DMS53 treated with DMSO at 0.1 percent for 48 hours (cell line): ENCODE data around the gene KIF13A.
"Not testable (repeated sequence)": the region's sequence is repeated elsewhere in the genome, so short reads cannot be mapped to it uniquely, and the experiment has no call there.

ENCODE experiments used
- DNase-seq: peaks from one replicate; lab custom pipeline; 2025; ENCODE audit not compliant: unreplicated experiment; lab: John Stamatoyannopoulos, UW

Gene KIF13A

DNA sequence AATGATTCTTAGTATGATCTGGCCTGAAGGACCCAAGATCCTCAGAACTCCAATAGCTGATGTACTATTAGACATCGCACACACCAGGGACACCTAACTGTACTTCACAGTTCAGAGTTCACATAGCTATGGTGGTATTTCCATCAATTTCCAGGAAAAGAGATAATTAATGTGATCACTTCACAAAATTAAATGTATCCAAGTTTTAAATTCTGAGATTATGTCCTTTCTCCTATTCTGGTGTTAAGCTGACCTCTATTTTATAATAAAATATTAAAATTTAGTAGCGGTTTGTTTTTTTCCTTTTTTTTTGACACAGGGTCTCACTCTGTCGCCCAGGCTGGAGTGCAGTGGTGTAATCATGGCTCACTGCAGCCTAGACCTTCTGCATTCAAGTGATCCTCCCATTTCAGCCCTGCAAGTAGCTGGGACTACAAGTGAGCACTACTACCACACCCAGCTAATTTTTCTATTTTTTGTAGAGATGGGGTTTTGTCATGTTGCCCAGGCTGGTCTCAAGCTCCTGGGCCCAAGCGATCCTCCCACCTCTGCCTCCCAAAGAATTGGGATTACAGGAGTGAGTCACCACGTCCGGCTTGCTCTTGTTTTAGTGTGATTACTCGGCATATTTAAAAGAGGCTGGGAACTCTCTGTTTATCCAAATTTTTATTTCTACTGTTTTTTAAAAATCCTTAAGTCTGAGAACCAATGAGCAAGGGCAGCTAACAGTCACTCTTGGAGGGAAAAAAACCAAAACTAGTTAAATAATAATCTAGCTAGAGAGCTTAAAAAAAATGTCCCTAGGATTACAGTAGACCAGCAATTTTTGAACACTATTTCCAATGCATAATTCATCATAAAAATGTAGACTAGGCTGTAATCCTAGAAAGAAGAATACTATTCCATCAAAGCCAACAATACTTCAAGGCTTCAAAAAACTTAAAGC, 16.0 kb downstream of the KIF13A start:
- no peak for DNase-seq

DNA sequence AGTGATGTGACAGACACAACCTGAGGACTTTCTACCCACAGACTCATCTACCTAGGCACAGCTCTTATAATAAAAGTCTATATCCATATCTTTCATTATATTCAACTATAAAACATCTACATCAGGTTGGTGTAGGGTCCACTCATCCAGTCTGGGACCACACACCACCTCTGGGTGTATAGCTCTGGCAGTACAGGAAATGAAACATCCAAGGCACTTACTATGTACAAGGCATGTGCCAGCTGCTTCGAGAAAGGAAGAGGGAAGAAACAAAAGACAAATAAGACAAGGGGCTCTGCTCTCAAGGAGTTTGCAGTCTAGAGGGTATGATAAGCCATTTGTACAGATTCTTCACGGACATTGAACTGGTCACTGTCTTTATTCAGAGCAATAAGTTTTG, 18.6 kb downstream of the KIF13A start:
- DNase-seq = no peak

DNA sequence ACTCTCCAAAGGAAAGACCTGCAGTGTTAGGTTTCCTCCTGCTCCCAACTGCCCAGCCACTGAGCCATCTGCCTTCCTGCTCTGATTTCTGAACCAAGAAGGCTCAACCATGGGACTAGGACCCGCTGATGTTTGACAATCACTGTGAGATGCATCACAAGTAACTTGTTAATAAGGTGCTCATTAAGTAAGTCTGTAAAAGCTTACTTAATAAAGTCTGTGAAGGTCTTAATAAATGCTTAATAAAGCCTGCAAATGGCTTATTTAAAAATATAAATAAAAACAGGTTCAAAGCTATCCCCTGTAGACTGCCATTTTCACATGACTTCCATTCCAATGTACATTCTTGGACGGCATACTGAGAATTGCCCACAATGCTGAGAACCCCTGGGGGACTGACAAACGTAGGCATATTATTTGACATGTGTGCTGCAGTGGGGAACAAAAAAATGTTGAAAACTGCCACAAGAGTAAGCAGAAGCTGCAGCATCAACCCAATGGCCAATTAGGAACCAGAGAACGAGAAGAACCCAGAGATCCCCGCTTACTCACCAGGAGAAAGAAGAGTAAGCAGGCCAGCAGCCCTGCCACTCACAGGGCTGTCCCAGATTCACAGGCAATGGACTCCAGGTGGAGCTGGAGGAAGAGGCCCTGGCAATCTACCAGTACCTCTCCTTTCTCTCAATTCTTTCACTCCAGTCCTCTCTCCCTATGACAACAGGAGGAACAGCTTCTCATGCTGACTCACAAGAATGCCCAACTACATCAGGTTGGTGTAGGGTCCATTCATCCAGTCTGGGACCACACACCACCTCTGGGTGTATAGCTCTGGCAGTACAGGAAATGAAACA, 19.5 kb downstream of the KIF13A start:
- no peak for DNase-seq

DNA sequence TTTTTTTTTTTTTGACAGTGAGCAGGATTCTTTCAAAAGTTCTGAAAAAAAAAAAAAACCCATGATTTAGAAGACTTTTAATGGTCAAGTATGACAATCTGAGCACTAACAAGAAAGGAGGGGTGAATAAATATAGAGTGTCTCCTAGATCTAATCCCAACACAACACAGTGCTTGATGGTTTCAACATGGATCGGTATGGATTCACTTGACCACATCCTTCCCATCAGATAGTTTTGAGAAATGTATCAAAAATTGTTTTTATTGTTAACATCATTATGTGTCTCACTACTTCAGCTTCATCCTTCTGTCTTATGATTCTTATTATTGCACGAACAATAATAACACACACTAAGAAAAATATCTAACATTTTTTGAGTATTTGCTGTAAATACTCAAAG, 21.0 kb downstream of the KIF13A start:
- DNase-seq = no peak

DNA sequence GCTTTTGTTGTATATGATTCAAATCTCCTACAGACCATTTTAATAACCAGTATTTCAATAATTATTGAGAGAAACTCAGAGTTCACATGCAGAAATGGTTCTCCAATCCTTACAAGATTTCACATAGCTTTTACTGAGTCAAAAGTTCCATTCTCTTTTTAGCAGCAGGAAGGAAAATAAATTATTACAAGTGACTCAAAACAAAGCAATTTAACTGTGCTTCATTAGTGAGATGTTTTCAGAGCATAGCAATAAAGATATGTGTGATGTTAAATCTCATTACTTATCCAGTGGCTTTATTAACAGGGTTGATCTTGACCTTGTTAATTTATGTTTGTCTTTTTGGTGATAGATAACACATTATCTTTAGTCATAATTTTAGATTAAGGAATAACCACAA, 22.0 kb downstream of the KIF13A start:
- DNase-seq = no peak

DNA sequence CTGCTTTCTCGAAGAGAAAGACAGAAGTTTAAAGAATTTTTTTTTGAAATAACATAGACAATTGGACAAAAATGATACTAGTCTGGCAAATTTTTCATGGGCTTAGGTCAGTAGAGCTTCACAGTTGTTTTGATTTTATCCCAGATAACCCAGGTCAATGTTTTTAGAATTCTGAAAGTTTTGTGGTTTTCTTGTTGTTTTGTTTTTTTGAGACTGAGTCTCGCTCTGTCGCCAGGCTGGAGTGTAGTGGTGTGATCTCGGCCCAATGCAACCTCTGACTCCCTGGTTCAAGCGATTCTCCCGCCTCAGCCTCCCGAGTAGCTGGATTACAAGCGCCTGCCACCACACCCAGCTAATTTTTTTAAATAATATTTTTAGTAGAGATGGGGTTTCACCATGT, 22.8 kb downstream of the KIF13A start:
- no peak for DNase-seq

DNA sequence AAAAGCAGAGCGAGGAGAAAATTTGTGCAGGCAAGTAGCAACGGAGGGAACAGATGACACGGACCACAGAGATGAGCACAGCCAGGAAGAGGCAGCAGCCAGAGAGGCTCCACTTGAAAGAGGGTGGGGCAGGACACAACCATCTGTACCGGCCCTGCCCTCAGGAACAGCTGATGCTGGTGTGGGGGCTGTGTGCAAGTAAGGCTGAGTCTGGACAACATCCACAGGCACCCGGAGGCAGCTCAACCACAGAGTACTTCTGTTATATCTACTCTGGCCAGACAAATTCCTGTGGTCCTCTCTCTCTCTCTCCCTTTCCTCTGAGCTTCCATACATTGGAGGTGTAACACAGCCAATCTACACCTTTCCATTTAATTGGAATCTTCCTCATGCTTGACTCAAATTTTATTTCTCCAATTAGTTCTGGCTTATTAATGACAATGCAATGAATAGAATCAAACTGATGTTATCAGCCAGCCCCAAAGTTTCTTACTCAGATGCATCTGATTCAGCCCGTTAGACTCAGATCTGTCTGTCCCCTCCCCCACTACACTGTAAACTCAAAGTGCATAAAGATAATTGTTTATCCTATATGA, 24.9 kb downstream of the KIF13A start:
- no peak for DNase-seq

DNA sequence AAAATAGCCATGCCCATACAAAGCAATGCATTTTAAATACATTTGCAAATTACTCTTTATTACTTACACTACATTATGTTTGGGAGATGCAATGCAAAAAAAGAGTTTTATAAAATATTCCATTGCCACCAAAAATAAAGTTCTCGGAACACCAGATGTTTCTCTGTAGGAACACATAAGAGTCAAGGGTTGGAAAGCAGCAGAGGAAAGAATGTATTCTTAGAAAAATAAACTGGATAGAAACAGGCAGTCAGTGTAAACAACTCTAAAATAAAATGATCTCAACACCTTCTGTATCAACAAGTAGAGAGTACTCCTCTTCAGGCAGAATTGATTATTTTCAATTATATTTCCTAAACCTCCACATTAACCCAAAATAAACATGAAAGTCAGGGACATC, 28.1 kb downstream of the KIF13A start:
- DNase-seq = no peak

DNA sequence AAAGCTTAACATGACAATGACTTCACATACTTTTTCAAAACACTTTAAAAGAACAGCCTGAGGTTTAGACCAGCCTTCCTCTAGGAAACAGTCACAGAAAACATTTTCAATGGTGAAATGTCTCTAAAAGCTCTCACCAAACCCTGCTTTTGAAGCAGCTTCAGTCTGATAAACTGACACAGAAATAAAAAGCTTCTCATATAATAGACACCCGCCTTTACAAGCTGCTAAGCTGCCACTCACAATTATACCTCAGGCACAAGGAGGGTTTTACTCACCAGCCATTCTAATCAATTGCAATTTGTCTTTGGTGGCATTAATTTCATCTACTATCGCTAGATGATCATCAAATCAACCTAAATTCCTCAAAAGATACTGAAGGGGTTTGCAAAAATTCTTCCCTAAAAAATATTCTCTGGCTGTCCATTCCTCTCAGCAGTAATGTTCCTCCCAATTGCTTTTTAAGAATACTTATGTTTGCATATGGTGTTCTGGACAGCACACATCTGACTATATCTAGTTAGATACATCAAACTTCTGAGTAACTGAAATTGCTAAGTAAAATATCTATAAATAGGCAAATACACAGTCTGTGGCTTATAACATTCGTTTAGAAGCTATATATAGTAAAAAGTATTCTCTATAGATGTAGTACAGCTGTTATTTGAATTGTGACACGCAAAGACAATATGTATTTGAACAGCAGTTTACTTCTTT, 29.4 kb downstream of the KIF13A start:
- no peak for DNase-seq

DNA sequence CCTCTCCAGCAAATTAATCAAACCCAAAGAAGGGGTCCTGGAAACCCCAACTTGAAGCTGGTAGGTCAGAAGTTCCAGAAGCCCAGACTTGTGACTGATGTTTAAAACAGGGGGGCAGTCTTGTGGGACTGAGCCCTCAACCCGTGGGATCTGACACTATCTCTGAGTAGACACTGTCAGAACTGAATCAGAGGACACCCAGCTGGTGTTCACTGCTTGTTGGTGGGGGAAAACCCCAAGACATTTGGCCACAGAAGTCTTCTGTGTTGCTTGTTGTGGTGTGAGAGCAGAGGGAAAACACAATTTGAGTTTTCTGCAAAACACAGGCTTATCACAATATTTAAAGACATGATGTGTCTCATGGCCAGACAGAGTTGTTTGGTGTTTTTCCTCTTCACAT, 29.9 kb downstream of the KIF13A start:
- no peak for DNase-seq

DNA sequence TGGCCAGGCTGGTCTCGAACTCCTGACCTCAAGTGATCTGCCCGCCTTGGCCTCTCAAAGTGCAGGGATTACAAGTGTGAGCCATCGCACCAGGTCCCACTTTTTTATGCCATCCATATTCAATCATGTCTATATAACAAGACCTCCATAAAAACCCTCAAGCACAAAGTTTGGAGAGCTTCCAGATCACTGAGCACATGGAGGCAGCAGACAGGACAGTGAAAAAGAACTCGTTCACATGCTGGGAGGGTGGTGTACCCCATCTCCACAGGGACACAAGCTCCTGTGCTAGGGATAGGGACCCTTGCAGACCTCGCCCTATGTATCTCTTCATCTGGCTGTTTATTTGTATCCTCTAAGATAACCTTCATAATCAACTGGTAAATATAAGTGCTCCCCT, 30.3 kb downstream of the KIF13A start:
- DNase-seq = no peak

DNA sequence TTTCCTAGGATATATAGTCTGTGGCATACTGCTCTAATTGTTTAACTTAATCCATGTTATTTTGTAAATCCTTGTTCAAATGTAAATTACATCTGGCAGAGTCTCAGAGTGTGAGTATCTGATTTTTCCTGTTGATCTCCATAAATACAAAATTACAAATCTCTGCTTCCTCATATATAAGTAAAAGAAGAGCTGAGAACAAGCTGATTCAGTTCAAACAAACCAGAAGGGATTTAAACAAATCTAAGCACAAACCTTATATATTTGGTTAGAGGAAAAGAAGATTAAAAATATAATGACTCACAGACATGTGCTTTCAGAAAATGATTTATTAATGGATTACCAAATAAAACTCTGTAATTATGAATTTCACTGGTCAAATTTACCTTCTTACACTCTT, 37.3 kb downstream of the KIF13A start:
- DNase-seq = no peak

DNA sequence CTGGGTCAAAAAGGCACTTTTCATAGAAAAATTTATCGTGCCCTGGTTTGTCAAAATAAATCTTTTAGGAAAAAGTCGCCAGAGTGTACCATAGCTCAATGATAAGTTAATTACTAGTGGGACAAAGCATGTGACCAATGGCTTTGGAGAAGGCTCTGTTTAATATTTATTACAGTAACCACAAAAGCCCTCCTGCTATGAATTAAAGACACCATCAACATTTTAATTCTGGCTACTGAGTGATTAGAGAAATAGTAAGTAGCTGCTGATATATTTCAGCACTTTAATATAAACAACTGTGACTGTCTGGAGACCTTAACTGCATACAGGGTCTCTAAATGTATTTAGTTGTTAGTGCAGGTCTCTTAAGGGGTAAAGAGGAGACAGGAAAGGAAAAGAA, 38.3 kb downstream of the KIF13A start:
- DNase-seq = no peak

DNA sequence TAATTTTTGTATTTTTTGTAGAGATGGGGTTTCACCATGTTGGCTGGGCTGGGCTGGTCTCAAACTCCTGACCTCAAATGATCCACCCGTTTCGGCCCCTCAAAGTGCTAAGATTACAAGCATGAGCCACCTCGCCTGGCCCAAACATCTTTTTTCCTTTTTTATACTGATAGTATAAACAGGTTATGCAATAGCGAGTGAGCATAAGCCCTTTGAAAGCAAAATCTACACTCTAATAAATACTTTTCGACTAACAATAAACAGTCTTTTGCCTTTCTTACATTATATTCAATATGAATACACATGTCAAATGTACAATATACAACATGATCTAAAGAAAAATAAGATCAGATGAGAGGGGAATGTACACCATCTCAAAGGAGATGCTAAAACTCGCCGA, 38.7 kb downstream of the KIF13A start:
- DNase-seq = no peak

DNA sequence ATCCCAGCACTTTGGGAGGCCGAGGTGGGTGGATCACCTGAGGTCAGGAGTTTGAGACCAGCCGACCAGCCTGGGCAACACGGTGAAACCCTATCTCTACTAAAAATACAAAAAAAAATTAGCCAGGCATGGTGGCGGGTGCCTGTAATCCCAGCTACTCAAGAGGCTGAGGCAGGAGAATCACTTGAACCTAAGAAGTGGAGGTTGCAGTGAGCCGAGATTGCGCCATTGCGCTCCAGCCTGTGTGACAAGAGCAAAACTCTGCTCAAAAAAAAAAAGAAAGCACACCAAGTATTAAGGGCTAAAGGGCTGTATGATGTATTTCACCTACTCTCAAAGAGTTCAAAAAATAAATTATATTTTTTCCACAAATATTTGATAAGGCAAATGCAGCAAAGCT, 39.9 kb downstream of the KIF13A start:
- DNase-seq = not testable (repeated sequence)

DNA sequence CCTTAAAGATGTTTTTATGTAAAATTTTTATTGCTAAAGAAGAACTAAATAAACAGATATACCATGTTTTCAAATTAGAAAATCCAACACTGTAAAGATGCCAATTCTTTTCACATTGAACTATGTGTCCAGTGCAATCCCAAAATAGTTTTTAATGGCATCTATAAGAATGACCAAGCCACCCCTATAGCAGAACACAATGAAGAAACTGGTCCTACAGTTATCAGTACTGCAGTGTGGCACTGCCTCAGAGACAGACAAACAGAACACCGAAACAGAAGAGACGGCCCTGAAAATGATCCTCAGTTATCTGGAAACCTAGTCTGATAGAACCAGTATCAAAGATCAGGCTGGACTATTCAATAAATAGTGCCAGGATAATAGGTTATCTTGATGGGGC, 41.9 kb downstream of the KIF13A start:
- no peak for DNase-seq

DNA sequence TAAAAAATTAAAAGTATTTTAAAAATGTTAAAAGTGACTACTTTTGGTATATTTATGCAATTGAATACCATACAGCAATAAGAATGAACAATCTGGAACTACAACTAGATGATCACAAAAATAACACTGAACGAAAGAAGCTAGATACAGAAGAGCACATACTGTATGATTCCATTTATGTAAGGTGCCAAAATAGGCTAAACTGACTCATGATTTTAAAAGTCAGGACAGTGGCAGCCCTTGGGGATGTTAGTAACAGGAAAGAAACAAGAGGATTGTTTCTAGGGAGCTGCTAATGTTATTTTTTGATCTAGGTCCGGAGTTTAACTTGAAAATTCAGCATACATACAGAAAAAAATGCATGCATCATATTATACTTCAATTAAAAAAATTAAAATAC, 42.3 kb downstream of the KIF13A start:
- no peak for DNase-seq

DNA sequence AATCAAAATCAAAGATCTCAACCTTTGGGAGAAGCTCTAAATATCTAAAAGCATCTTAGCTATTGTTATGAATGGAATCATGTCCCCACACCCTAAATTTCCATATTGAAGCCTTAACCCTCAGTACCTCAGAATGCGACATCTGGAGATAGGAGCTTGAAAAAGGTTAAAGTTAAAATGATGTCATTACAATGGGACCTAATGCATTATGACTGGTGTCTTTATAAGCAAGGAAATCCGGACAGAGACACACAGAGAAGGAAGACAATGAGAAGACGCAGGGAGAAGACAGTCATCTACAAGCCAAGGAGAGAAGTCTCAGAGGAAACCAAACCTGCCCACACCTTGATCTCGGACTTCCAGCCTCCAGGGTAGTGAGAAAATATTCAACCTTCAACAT, 46.1 kb downstream of the KIF13A start:
- DNase-seq = no peak

DNA sequence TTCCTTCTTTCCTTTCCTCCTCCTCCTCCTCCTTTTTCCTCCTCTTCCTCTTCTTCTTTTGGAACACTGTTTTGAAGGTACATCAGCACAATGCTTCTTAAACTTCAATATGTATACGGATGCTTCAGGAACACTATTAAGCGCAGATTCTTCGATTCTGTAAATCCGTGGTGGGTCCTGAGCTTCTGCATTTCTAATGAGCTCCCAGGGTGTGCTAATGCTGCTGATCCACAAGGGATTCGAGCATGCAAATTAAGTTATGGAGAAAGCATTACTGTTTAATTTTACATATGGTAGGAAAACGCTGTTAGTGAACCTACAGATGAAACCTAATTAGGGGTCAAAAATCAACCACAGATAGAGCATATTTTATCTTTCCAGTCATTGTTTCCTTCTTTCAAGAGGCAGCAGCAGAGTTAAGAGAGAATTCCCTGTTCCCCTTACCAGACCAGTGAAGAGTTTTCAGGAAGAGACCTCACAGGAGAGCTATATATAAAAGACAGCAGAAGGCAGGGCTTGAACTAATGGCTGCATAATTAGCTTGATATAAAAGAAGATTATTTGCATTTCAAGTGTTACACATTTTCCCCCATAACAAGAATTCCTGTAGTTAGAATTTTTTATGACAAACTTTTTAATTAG, 47.2 kb downstream of the KIF13A start:
- no peak for DNase-seq

DNA sequence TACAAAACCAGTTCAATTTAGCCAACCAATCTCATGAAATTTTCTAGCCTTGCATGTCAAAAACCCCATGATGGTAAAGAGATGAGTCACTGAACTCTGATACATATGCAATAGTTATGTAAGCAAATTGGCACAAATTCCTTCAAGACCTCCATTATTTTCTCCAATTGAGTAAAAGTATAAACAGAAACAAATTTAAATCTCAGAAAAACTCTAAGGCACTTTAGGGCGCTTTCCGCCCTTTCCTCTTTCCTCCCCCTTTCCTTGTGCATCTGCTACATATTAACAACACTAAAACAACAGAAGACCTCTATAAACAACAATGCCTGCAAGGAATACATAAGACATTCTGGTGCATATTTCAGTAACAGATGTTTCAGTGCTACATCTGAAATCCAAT, 48.5 kb downstream of the KIF13A start:
- DNase-seq = no peak
